Ovary (tissue), 3 donors: Measurements from ENCODE around the gene NDNF.

Experiments
- CTCF ChIP-seq, 3 donors: fragments of 450-650 bp in 2 of 3; fragments of 200-600 bp in 1 of 3; IDR thresholded peaks; one replicate each; pipeline versions ENCODE4 v1.5.1 to v1.8.0; 2016 to 2022; ENCODE audit warnings: antibody characterized with exemption in 3 of 3, mild to moderate bottlenecking in 1 of 3
- POLR2A ChIP-seq: fragments of 450-650 bp; IDR thresholded peaks from one replicate; pipeline ENCODE4 v1.6.1; 2017; ENCODE audit warnings: antibody characterized with exemption, mild to moderate bottlenecking, moderate library complexity
- donor health status: DM: no; HTN: no; CAD: no.

GRCh38 chr4:121076416-121076815 is 4.1 kb upstream of the NDNF start:
- no peak for TF ChIP-seq CTCF (IDR thresholded peaks at IDR 0.05)
- TF ChIP-seq POLR2A: no peak
